DMS114 treated with DMSO at 0.1 percent for 48 hours (cell line): ENCODE measurements around the gene PDF.
"Not testable (repeated sequence)": the region's sequence is repeated elsewhere in the genome, so short reads cannot be mapped to it uniquely, and the experiment has no call there.

Source experiments
- DNase-seq: peaks from one replicate; lab custom pipeline; 2025; ENCODE audit not compliant: unreplicated experiment; lab: John Stamatoyannopoulos, UW

Gene PDF, protein sequence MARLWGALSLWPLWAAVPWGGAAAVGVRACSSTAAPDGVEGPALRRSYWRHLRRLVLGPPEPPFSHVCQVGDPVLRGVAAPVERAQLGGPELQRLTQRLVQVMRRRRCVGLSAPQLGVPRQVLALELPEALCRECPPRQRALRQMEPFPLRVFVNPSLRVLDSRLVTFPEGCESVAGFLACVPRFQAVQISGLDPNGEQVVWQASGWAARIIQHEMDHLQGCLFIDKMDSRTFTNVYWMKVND

DNA sequence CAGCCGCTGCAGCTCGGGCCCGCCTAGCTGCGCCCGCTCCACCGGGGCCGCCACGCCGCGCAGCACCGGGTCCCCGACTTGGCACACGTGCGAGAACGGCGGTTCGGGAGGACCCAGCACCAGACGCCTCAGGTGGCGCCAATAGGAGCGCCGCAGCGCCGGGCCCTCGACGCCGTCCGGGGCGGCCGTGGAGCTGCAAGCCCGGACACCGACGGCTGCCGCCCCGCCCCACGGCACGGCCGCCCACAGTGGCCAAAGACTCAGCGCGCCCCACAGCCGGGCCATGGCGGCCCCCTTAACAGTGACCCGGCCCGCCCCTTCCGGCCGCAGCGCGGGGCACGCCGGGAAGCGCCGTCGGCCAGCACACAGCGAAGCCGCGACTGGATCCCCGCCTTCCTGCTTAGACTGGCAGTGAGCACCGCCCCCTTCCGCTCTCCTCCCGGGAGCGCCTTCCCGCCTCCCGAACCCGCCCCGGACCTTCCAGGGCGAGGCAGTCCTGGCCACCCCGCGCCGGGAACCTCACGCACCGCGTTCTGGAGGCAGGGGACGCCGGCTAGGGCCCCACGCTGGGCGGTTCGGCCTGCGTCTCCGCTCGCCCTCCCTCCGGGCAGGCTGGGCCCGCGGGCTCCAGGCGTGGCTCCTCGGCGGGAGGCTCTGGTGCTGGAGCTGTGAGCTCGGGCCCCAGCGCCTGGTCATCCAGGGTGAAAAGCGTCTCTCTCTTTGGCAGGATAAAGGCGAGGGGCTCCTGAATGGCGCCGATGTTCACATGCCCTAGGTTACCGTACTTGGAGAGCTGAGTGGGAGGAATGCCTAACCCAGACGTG is at the start of gene PDF:
TSS of gene PDF (minus strand) at position 303 of the 824 bp plus-strand sequence. CDS start at position 285, 18 bp downstream.
- DNase-seq: peak; percentile 88

DNA sequence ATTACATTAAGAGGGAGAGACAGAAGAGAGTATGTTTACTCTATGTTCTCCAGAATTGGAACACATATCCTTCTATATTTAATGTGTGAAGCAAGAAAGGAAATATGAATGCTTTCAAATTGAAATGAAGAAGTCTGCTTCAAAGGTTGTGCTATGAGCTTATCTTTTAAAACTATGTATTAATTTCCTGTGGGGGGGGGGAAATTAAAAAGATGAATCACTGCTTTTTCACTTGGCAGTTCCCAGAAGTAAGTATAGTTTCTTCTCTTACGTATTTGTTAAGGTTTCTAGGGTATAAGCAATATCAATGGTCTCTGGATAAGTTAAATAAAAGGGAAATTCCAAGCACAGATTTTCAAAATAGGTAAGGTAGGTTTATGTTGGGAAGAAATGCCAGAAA is 48.4 kb upstream of the PDF start:
- no peak for DNase-seq

DNA sequence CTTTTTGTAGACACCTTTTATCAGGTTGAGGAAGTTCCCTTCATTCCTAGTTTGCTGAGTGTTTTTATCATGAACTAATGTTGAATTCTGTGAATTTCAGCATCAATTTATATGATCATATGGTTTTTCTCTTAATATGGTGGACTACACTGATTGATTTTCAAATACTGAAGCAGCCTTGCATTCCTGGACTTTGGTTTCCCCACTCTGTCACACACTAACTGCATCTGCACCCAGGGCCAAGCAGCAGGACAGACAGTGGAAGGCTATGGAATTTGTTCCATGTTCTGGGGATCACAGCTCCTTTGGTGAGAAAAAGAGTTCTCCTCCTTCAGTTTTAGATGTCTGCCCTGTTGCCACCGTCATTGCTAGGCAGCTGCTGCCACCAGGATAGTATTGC is 47.6 kb upstream of the PDF start:
- no peak for DNase-seq

DNA sequence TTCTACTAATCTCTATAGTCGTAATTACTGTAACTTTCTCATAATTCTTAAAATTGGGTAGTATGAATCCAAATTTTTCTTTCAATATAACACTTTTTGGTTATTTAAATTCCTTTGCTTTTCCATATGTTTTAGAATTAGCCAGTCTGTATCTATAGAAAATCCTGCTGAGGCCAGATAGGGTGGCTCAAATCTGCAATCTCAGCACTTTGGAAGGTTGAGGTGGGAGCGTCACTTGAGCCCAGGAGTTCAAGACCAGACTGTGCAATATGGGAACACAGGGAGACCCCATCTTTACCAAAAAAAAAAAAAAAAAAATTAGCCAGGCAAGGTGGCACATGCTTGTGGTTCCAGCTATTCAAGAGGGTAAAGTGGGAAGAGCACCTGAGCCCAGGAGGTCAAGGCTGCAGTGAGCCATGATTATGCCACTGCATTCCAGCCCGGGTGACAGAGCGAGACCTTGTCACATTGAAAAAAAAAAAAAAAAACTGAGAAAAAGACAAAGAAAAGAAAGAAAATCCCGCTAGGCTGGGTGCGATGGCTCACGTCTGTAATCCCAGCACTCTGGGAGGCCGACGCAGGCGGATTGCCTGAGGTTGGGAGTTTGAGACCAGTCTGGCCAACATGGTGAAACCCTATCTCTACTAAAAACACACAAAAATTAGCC is 46.1 kb upstream of the PDF start:
- DNase-seq: no peak

DNA sequence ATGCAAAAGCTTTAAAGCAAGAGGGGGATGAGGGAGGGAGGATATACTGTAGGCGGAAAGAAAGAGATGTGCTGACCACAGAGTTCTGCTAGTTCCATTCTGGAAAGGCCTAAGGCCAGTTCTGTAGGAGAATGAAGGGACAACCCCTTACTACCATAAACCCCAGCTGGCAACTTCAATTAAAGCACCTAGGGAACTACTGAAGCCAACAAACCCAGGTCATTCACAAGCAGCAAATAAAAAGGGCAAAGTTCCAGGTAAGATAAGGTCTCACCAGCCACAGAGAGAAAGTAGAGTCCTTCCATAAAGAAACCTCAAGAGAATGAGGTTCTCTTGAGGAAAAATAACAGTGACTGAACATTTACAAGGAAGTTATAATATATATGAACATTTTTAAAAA is 42.6 kb upstream of the PDF start:
- no peak for DNase-seq

DNA sequence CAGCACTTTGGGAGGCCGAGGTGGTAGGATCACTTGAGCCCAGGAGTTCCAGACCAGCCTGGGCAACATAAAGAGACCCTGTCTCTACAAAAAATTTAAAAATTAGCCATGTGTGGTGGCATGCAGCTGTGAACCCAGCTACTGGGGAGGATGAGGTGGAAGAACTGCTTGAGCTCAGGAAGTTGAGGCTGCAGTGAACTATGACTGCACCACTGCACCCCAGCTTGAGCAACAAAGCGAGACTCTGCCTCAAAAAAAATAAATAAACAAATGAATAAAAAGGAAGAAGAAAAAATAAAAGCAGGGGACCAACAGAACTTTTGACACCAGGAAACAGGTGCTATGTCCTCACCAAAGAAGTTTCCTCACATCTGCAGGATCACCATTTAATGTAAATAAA is 41.2 kb upstream of the PDF start:
- DNase-seq: no peak

DNA sequence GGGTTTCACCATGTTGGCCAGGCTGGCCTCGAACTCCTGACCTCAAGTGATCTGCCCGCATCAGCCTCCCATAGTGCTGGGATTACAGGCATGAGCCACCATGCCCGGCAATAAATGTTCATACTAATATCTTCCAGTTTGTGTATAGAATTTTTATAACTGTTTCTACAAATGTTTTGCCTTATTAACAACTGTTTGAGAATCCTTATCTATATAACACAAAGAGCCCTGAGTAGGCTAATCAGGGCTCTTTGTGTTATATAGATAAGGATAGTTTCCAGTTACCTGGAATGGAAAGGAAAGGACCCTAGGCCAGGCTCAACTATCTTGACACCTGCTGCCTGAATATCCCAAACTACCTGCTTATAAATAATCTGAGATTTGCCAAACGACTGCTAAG is 38.5 kb upstream of the PDF start:
- no peak for DNase-seq

DNA sequence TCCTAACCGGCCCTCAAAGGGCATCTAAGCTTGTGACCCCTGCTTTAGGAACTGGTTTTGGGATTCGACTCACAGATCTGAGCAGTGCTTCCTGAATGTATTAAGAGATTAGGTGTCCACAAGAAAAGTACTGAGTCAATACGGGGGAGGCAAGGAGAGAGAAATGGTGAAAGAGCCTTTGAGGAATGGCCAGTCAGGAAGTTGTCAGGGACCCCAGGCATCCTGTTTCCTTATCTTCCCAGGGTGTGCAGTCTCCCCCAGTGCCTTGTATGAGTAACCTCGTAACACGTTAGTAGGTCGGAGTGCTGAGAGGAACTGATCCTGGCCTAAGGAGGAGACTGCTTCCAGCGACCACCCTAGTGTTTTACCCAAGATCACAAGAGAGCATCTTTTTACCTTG is 37.6 kb upstream of the PDF start:
- no peak for DNase-seq

DNA sequence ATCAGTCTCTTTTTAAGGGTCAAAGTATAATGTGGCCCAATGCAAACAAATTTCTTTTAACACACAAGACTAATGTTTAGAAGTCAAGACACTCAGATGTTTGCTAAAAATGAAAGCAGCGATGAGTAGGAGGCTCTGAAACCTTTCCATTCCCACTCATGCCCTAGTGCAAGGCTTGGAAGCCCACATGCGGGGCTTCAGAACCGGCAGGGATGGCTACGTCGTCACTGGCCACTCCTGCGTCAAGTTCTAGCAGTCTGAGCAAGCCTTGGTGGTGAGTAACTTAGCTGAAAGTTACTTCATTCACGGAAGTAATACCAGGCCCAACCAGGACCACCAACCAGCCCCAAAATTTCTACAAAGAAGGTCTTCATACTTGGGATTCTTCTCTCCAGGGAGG is 36.0 kb upstream of the PDF start:
- no peak for DNase-seq

DNA sequence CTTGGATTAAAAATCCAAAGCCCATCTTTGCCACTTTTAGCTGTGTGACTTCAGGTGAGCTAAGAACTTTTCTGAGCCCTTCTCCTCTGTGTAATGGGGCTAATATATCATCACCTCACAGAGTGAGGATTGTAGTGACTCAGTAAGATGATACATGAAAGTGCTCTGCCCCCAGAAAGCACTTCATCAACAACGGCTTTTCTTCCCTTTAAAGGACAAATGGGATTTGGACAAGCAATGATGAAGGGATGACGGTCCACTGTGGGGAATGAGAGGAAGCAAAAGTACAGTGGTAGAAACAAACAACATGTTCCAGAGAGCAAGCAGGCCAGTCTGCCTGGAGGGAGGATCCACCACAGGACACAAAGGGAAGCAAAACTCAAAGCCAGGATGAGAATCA is 35.5 kb upstream of the PDF start:
- no peak for DNase-seq

DNA sequence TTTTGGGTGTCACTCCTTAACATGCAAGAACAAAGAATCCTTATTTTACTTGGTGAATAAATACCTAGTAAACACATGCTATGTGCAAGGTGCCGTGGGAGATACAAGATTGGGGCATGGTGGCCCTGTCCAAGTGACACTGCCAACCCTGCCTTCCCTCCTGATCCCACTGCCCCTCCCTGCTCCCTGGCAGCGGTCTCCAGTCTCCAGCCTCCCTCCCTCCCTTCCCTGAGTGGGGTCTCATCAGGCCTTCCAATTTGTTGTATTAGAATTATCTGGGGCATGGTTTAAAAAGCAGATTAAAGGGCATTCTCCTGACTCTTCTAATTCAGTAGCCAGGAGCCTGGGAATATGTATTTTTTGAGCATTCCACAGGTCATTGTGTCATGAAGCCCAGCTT is 33.7 kb upstream of the PDF start:
- no peak for DNase-seq

DNA sequence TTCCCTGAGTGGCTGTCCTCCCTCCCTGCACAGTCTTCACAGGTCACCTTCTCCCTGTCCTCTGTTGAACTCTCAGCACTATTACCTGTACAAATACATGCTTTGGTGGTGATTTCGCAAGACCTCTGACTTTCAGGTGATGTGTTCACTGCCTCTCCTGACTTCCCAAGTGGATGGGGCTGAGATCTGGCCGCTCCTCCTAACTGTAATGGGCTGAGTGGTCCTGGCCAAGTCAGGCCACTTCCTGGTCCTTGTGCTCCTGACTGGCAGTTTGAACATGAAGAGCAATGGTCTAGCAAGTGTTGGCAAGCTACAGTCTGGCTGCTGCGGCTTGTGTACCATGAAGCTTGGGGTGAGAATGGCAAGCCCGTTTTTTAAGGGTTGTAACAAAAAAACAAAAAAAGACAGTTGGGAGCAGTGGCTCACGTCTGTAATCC is 32.9 kb upstream of the PDF start:
- no peak for DNase-seq

DNA sequence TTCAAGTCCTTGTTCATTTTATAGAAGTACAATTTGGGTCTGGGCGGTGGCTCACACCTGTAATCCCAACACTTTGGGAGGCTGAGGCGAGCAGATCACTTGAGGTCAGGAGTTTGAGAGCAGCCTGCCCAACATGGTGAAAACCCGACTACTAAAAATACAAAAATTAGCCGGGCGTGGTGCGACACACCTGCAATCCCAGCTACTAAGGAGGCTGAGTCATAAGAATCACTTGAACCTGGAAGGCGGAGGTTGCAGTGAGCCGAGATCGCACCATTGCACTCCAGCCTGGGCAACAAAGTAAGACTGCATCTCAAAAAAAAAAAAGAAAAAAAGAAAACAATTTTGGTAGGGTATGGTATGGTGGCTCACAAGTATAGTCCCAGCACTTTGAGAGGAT is 29.7 kb upstream of the PDF start:
- DNase-seq: not testable (repeated sequence)

DNA sequence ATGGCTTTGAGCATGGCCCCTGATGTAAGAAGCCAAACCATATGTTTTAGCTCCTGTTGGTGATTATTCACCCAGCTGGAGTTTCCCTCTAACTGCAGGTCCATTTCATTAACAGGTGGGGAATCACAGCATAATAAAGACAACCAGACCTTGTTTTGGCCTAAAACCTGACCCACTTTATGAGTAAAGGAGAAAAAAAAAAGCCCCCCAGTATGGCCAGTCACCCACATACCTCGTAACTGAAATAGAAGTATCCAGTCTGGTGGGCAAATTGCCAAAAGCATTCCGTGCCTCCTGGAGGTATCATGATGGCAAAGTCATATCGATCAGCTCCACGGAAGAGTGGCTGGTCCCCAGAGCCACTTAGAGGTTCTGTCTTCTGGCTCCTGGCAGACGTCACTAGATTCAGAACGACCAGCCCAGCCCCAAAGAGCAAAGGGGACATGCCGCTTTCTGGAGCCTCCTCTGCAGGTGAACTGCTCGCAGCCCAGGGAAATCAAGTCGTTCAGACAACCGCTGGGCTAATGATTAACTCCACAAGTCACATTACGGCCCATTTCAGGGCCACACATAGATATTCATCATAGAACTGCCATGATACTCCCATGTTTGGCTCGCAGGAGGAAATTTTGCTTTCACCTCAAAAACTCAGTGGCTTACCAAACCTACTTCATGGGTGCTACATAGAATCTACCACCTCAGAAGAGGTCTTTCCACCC is 21.1 kb upstream of the PDF start, which contains the start of gene TMED6:
TSS of gene TMED6 (minus strand) at position 478 of the 719 bp plus-strand sequence. CDS start at position 445, 33 bp downstream.
- DNase-seq: no peak

DNA sequence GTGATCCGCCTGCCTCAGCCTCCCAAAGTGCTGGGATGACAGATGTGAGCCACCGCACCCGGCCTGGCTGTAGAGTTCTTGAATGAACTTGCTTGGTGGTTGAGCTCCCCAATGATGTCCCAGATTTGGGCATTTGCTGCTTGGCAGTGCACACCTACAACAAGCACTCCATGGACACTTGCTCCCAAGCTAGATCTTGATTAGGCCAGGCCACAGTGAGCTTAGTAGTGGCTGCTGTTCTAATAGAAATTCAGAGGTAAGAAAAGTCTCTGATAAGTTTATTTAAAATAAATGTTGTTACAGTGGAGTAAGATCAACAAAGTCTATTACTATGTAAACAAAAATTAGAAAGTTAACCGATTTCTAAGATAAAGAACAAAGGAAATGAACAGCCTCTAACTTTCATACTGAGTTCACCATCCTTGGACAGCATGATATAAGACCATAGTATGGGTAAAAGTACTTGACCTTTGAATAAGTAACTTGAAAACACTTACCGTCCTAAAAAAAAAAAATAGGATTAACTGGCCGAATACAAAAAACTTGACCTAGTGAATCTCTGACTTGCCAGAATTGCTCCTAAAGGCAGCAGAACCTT is 20.2 kb upstream of the PDF start:
- no peak for DNase-seq

DNA sequence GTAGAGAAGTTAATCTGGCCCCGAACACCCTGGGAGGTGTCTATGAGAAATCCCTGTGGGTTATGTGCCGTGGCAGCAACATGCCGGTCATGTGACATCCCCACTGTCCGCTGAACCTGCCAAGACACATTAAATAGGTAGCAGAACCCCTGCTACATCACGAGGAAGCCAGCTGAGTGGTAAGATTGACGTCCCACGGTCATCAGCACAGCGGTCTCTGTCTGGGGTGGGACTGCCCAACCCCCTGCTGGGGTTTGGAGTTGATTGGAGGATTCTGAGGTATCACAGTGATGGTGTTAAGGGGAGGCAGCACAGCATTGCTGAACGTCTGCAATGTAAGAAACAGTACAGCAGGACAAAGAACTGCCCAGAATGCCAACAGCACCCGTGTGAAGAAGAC is 19.1 kb upstream of the PDF start:
- DNase-seq: no peak

DNA sequence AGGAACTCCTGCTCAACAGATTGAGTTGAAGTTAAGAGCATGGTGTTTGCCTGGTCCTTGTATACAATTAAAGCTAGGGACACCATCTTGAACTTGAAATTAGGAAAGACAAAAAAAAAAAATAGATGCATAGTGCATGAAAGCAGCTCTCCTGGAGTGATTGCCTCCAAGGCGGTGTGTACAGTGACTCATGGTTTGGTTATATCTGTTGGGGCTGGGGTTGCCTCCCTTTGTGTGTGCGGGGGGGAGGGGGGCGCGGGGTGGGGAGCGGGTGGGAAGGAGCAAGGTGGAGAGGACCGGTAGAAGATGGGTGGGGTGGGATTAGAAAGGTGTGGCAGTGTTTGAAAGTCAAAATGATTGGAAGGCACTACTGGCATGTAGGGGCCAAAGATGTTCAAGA is 17.8 kb upstream of the PDF start:
- DNase-seq: no peak

DNA sequence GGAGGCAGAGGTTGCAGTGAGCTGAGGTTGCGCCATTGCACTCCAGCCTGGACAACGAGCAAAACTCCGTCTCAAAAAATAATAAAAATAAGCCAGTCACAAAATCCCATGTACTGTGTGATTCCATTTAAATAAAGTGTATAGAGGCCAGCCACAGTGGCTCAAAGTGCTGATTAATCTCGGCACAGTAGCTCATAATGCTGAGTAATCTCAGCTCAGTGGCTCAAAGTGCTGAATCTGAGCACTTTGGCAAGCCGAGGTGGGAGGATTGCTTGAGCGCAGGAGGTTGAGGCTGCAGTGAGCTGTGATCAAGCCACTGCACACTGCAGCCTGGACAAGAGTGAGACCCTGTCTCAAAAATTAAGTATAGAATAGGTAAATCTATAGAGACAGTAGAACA is 16.3 kb upstream of the PDF start:
- no peak for DNase-seq

DNA sequence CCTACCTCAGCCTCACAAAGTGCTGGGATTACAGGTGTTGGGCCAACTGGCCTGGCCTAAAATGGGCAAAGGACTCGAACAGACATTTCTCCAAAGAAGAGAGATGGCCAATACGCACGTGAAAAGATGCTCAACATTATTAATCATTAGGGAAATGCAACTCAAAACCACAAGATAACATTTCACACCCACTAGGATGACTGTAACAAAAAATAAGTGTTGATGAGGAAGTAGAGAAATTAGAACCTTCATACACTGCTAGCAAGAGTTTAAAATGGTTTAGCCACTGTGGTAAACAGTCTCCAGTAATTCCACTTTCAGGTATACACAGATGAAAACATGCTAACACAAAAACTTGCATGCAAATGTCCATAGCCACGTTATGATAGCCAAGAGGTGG is 15.5 kb upstream of the PDF start:
- no peak for DNase-seq

DNA sequence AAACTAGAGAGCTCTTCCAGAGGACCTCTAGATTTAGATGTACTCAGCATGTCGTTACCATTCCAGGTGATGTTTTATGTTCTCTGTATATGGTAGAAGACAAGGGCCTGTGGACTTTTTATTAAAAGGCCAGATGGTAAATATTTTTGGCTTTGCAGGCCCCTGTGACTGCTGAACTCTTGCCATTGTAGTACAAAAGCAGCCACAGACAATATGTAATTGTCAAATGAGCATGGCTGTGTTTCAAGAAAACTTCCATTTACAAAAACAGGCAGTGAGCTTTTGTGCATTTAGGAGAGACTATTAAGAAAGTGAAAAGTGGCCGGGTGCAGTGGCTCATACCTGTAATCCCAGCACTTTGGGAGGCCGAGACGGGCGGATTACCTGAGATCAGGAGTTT is 13.8 kb upstream of the PDF start:
- no peak for DNase-seq

DNA sequence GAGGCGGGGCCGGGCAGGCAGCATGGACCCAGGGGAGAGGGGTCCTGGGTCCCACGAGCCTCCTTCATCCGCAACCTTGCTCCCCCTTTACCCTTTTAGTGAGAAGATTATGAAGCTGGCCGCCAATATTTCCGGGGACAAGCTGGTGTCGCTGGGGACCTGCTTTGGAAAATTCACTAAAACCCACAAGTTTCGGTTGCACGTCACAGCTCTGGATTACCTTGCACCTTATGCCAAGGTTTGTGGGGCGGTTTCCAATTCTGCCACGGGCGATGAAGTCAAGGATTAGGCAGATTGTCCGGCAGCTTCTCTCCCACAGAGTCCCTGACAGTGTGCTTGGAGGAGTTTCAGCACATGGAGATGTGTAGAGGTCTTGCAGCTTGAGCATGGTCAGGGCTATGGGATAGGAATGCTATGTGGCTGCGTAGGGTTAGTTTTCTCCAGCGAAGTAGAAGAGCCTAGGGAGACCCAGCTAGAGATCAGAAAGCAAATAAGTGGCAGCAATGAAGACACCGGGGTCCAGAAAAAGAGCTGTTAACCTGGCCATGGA is 9.8 kb upstream of the PDF start:
- DNase-seq: no peak
